Activated CD8-positive, alpha-beta memory T cell treated with anti-CD3 and anti-CD28 coated beads for 4 hours (primary cell): ENCODE measurements around the gene PXK.
"Not testable (repeated sequence)": the region's sequence is repeated elsewhere in the genome, so short reads cannot be mapped to it uniquely, and the experiment has no call there.

Experiments used
- DNase-seq, 2 donors: peaks; one replicate each; pipeline ENCODE4 v3.0.0-alpha.2; 2020; ENCODE audit warnings: low read depth in 2 of 2

Gene PXK

GRCh38 chr3:58419780-58420507 lies 87.3 kb downstream of the PXK start:
- DNase-seq, result no peak

DNA sequence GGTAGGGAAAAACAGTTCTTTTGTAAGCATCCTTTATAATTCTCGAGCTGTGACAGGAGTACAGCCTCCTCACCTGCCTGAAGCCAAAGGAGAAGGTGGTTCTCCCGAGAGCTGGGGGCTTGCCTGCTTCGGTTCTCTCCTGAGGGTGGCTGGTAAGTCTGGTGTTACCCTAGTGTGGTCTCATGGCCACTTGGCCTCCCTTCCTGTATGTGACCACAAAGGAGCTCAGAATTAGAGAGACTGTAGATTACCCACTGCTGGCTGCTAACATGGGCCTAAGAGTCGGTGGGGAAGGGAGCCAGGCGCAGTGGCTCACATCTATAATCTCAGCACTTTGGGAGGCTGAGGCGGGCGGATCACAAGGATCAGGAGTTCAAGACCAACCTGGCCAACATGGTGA lies 88.3 kb downstream of the PXK start:
- DNase-seq, result no peak

DNA sequence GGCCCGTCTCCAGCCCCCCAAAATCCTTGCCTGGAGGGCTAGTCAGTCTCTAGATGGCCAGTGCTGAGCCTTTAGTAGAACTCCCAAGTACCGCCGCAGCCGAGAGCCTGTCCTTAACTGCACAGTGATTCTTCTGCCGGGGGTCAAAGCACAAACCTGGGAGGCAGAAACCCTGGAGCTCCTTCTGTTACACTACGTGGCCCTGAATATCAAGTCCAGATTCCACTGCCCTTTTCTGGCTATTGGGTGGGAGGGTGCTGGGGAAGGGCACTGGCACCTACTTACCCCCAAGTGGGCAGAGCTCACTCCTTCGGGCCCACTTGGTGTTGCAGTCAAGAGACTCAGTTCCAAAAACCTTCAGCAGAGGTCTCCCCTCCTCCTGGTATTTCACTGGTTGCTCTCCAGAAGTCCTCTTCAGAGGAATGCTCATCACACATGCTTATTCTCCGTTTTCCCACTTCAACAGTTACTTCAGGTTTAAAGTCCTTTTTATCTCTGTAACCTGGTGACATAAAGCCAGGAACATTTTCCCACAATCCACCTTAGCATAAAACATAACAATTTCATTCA lies 90.1 kb downstream of the PXK start:
- DNase-seq, result no peak

DNA sequence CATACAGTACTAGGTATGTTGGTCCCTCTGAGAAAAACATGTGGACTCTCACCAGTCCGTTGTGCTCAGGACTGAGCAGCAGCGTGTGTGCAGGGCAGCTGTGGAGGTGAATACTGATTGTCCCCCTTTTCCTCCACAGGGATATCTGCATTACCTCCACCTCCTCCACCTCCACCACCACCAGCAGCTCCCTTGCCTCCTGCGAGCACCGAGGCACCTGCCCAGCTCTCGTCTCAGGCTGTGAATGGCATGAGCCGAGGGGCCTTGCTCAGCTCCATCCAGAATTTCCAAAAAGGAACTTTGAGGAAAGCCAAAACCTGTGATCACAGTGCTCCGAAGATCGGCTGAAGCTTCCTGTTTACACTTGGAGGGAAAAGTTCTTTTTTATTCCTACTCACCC lies 91.9 kb downstream of the PXK start:
- DNase-seq, result no peak

GRCh38 chr3:58425782-58426181 lies 93.1 kb downstream of the PXK start:
- no peak for DNase-seq

DNA sequence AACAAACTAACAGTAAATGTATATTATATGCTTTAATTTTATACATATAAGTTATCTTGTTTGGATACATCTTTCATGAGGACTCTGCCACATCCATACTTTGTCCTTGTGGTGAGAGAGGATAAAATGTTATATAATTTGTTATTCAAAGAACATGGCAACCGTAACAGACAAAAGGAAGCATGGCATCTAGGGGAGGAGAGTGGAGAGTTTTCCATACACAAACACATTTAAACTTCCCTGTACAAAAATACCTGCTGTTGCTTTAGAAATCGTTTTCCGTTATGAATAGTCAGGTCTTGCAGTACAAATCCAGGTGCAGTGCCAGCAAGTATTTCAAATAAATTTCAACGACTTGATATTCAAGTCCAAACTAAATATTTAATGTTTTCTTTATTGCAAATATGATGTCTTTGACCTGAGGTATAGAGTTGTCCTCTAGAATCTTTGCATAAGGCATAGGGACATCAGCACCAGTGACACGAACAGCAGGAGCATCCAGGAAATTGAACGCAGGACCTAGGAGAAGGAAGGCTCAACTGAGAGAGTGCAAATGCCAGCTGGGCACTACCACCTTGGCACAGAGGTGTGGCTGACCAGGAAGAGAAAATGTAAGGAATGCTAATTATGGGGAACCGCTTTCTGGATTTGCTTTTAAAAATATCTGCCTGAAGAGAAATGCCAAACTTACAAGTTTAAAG lies 95.1 kb downstream of the PXK start:
- DNase-seq, result no peak

GRCh38 chr3:58429657-58430056 lies 97.0 kb downstream of the PXK start:
- no peak for DNase-seq

- no peak for DNase-seq
Observed at GRCh38 chr3:58432905-58433304, 100.2 kb downstream of the PXK start.

DNA sequence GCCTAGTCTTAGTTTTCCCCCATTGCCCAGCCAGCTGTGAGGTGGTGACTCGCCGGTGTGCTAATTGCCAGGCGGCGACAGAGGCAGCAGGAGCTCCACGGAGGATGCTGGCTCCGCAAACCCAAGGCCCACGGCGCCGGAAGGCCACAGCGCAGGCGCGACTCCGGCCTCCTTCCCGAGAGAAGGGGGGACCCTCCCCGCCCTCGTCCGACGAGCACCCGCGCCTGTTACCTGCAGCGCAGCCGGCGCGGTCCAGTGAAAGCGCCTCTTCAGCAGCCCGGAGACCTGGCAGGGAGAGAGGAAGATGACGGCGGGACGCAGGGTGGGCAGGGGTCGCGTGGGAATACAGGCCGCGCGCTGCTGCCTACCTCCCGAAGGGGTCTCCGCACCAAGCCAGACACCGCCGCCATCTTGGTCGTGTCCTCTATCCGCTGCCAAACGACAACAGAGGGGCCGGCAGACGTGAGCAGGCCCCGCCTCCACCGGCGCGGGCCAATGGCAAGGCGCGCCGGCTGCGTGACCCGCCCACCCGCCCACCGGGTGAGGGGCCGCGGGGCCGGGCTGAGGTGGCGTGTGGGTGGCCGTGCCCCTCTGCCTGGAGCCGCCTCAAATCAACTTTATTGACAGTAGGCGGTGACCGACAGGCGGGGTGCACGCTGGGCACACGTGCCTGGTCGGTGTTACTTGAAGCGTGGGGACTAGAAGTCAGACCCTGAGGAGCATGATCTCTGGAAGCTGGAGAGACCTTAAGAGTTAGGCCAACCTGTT lies 100.9 kb downstream of the PXK start, which contains the start of gene PDHB:
PDHB (minus strand) TSS at position 433 of the 768 bp plus-strand sequence; CDS start at position 410, 23 bp downstream.
- peak; percentile 76 to 79 for DNase-seq

- DNase-seq, result no peak
Observed at GRCh38 chr3:58434168-58434504, 101.4 kb downstream of the PXK start.

DNA sequence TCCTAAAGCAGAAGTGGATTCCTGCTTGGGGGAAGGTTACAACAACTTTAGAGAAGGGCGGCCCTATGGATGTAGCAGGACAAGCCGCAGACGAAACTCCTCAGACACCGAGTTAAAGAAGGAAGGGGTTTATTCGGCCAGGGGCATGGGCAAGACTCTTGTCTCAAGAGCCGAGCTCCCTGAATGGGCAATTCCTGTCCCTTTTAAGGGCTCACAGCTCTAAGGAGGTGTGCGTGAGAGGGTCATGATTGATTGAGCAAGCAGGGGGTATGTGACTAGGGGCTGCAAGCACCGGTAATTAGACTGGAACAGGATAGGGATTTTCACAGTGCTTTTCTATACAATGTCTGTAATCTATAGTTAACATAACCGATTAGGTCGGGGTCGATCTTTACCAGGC lies 101.8 kb downstream of the PXK start:
- no peak for DNase-seq

DNA sequence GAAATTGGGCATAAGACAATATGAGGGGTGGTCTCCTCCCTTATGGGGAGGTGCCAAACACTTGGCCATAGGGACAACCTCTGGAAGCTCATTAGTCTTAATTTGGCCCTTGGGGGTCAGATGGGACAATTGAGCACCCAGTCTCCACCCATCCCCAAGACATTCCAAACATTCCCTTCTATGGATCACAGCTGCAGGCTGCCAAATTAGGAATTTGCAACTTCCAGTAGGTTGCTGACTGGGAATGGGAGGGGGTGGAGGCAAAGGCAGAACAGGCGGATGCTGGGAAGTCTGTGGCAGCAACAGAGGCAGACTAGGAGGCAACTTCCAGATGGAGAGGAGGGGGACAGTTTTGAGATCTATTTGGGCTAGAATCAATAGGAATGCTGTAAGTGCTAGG lies 102.3 kb downstream of the PXK start:
- no peak for DNase-seq

DNA sequence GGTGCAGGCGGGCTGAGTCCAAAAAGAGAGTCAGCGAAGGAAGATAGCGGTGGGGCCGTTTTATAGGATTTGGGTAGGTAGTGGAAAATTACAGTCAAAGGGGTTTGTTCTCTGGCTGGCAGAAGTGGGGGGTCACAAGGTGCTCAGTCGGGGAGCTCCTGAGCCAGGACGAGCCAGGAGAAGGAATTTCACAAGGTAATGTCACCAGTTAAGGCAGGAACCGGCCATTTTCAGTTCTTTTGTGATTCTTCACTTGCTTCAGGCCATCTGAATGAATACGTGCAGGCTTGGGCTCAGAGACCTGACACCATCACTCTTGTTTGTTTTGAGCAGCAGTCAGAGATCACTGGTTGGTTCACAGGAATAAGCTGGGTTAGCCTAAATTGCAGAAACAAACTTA lies 104.6 kb downstream of the PXK start:
- DNase-seq, result not testable (repeated sequence)

DNA sequence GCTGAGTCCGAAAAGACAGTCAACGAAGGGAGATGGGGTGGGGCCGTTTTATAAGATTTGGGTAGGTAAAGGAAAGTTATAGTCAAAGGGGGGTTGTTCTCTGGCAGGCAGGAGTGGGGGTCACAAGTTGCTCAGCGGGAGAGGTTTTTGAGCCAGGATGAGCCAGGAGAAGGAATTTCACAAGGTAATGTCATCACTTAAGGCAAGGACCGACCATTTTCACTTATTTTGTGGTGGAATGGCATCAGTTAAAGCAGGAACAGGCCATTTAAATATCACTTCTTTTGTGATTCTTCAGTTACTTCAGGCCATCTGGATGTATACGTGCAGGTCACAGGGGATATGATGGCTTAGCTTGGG lies 108.3 kb downstream of the PXK start:
- DNase-seq, result not testable (repeated sequence)

- DNase-seq, result no peak
Observed at GRCh38 chr3:58441514-58442450, 109.1 kb downstream of the PXK start.

GRCh38 chr3:58452176-58452575 lies 119.5 kb downstream of the PXK start:
- no peak for DNase-seq

DNA sequence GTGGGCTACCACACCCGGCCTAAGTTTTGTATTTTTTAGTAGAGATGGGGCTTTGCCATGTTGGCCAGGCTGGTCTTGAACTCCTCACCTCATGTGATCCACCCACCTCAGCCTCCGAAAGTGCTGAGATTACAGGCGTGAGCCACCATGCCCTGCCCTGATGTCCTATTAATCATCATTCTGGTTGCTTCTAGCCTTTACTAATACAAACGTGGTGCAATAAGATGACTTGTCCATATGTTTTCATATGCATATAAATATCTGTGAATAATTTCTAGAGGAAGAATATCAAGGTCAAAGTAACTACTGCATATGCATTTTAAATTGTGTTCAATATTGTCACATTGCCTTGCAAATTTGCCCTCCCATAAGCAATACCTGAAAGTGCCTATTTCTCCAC lies 126.5 kb downstream of the PXK start:
- no peak for DNase-seq

DNA sequence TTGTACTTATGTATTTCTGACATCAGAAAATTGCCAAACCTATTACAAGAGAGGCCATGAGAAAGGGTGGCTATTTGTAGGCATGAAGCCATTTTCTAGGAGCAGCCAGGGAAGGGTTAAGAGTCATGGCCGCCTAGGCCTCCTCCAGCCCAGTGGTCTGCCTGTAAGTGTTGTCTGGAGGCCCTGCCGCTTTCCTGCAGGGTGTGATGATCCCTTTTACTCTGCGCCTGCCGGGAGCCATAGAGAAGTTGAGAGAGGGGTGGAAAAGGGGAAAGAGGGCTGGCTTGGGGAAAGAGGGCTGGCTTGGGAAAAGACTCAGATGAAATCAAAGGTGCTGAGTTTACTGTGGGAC lies 130.1 kb downstream of the PXK start:
- DNase-seq, result no peak

GRCh38 chr3:58463181-58463941 lies 130.7 kb downstream of the PXK start:
- DNase-seq, result peak; percentile 59 to 63

DNA sequence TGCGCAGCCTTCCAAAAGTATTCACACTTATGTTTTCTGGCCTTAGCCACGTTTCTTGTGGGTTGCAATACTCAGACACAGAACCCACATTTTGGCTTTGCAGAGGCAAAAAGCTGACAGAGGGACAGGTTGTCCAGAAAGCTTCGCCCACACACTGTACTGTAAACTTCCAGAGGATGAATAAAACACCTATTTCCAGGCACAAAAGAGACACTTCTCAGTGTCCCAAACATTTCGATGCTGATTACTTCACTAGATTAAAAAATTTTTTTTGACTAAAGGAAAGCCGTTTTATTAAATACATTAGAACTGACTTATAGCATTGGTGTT lies 131.2 kb downstream of the PXK start:
- no peak for DNase-seq

- DNase-seq, result no peak
Observed at GRCh38 chr3:58464866-58465265, 132.2 kb downstream of the PXK start.
